ENCODE measurements around the gene HOXB5. TPM values are rescaled to one million over a fixed set of nuclear protein-coding genes. Genes with fewer than 3 reads are reported as not detected.

HOXB5 gene
- total RNA-seq, 1 donor from 2014 or later = 3.9 TPM

- Histone ChIP-seq H3K36me3 (no peaks in the 10 kb centered on the region), H3K9me3 (no peaks in the 10 kb centered on the region), H3K4me1 (peaks cover 29% of the 10 kb centered on the region), H3K4me3 (no peak overlapping the region), H3K27ac (no peak overlapping the region), H3K27me3 (ENCODE audit: low read depth) (peaks cover 98% of the 10 kb centered on the region)
- no peak for DNase-seq
- no peak for TF ChIP-seq CTCF (IDR thresholded peaks at IDR 0.05)
- intact Hi-C loops (cut with DNase I) = no loop called here
- ATAC-seq = no peak
Measured at GRCh38 chr17:48622857-48623256, 29.3 kb upstream of the HOXB5 start.

- Histone ChIP-seq H3K9me3 (no peaks in the 10 kb centered on the region), H3K4me3 (no peak overlapping the region), H3K4me1 (peaks cover 26% of the 10 kb centered on the region), H3K27me3 (ENCODE audit: low read depth) (peaks cover 98% of the 10 kb centered on the region), H3K27ac (no peak overlapping the region), H3K36me3 (no peaks in the 10 kb centered on the region)
- no peak for ATAC-seq
- no peak for TF ChIP-seq CTCF (IDR thresholded peaks at IDR 0.05)
- intact Hi-C loops (cut with DNase I) = no loop called here
- no peak for DNase-seq
Measured at GRCh38 chr17:48621410-48622392, 28.1 kb upstream of the HOXB5 start.

- H3K4me1 ChIP-seq = peaks cover 15% of the 10 kb centered on the region
- ATAC-seq = no peak
- no peak for TF ChIP-seq CTCF (IDR thresholded peaks at IDR 0.05)
- intact Hi-C loops (cut with DNase I) = no loop called here
- no peak overlapping the region for H3K4me3 ChIP-seq
- peaks cover 98% of the 10 kb centered on the region for H3K27me3 ChIP-seq (ENCODE audit: low read depth)
- no peak for DNase-seq
- H3K27ac ChIP-seq = no peak overlapping the region
- H3K9me3 ChIP-seq = no peaks in the 10 kb centered on the region
- H3K36me3 ChIP-seq = no peaks in the 10 kb centered on the region
Measured at GRCh38 chr17:48620461-48621139, 27.0 kb upstream of the HOXB5 start.

- no peak for TF ChIP-seq CTCF (IDR thresholded peaks at IDR 0.05)
- DNase-seq (no peak), ATAC-seq (no peak)
- Histone ChIP-seq H3K4me1 (peaks cover 8% of the 10 kb centered on the region), H3K27ac (no peak overlapping the region), H3K36me3 (no peaks in the 10 kb centered on the region), H3K9me3 (no peaks in the 10 kb centered on the region), H3K4me3 (no peak overlapping the region), H3K27me3 (ENCODE audit: low read depth) (peaks cover 97% of the 10 kb centered on the region)
- intact Hi-C loops (cut with DNase I) = no loop called here
Measured at GRCh38 chr17:48619826-48620449, 26.4 kb upstream of the HOXB5 start.

- H3K27ac ChIP-seq = no peak overlapping the region
- no peak overlapping the region for H3K4me3 ChIP-seq
- H3K36me3 ChIP-seq = no peaks in the 10 kb centered on the region
- peak; percentile 97 for TF ChIP-seq CTCF (IDR thresholded peaks at IDR 0.05)
- peaks cover 97% of the 10 kb centered on the region for H3K27me3 ChIP-seq (ENCODE audit: low read depth)
- intact Hi-C loops (cut with DNase I) = no loop called here
- peak; percentile 89 for DNase-seq
- ATAC-seq = peak; percentile 91 to 94
- H3K9me3 ChIP-seq = no peaks in the 10 kb centered on the region
- peaks cover 12% of the 10 kb centered on the region for H3K4me1 ChIP-seq
Measured at GRCh38 chr17:48618256-48618896, 24.8 kb upstream of the HOXB5 start.
